Activated CD8-positive, alpha-beta memory T cell treated with anti-CD3 and anti-CD28 coated beads, Interleukin-2, amount 50 U/mL, for 1 hour (primary cell): Measurements from ENCODE around the gene ARHGEF12.

ENCODE experiments used
- DNase-seq: peaks from one replicate; pipeline ENCODE4 v3.0.0-alpha.2; 2020; ENCODE audit errors: extremely low read depth

ARHGEF12 gene

GRCh38 chr11:120388261-120388660, 52.0 kb downstream of the ARHGEF12 start:
- DNase-seq, result no peak

GRCh38 chr11:120389693-120390584, 53.7 kb downstream of the ARHGEF12 start:
- DNase-seq, result no peak

- no peak for DNase-seq
These were observed 54.3 kb downstream of the ARHGEF12 start for GRCh38 chr11:120390585-120390922.

DNA sequence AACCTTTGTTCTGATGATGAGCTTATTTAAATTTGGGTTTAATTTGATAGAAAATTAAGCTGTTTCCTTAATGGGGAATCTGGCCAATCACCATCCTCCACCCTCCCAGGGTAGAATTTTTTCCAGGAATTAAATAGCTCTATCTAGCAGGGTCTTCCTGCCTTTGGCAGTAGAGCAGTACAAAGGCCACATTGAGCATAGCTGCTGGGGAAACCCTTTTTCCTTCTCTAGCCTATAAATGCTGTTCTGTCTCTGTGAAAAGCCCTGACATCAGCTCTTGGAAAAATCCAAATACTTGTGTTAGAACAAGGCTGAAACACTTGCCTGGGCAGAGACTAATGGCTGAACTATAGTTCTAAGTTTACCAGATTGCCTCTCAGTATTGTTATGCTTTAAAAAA, 55.1 kb downstream of the ARHGEF12 start:
- DNase-seq, result no peak

- no peak for DNase-seq
These were observed 55.6 kb downstream of the ARHGEF12 start for GRCh38 chr11:120391854-120392253.

GRCh38 chr11:120392314-120392713, 56.1 kb downstream of the ARHGEF12 start:
- DNase-seq, result no peak

DNA sequence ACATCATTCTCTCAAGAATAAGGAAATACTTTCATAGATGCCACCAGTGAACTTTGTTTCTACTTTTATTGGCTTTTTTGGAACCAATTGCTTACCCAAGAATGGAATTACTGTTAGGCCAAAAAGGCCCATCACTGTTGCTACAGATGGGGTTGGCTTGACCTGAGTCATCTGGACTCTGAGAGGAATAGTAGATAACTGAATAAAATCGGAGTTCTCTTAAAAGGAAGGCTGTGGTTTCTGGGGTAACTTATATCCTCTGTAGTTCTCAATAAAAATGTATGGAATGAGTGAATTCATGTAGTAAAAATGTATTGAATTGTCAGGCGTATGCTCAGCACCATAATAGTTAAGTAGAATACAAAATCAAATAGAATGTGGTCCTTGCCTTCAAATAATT, 56.6 kb downstream of the ARHGEF12 start:
- no peak for DNase-seq

GRCh38 chr11:120394119-120394518, 57.9 kb downstream of the ARHGEF12 start:
- DNase-seq, result no peak

DNA sequence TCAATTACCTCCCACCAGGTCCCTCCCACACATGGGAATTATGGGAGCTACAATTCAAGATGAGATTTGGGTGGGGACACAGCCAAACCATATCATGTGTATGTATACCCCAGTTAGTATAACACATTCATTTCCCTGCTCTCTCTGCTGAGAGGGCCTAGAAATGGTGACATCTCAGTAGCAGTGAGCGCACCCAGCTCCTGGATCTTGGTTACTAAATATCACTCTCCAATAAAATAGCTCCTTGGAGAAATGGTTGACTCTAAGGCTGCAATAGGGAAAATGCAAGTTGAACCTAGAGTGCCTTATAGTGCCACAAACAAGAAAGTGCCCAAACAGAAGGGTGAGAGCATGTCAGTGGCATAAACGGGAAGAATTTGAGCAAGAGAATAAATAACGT, 59.6 kb downstream of the ARHGEF12 start:
- DNase-seq, result no peak

DNA sequence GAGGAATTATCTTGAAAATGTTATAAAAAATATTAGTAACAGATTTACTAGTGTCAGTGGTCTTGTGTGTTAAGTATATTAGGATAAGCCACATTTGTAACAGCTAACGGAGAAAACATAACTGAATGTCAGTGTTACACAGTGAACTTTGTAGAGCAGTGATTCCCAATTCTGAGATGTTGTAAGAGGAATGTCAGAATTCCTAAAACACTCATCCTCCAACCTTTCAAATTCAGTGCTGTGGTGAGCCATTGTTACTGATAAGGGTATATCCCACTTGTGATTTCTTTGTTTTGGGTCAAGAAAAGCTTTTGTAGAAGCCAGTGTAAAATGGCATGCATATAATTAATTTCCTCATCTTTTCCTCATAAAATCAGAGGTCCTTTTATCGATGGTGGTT, 61.9 kb downstream of the ARHGEF12 start:
- no peak for DNase-seq

- DNase-seq, result no peak
These were observed 63.1 kb downstream of the ARHGEF12 start for GRCh38 chr11:120399307-120399706.

DNA sequence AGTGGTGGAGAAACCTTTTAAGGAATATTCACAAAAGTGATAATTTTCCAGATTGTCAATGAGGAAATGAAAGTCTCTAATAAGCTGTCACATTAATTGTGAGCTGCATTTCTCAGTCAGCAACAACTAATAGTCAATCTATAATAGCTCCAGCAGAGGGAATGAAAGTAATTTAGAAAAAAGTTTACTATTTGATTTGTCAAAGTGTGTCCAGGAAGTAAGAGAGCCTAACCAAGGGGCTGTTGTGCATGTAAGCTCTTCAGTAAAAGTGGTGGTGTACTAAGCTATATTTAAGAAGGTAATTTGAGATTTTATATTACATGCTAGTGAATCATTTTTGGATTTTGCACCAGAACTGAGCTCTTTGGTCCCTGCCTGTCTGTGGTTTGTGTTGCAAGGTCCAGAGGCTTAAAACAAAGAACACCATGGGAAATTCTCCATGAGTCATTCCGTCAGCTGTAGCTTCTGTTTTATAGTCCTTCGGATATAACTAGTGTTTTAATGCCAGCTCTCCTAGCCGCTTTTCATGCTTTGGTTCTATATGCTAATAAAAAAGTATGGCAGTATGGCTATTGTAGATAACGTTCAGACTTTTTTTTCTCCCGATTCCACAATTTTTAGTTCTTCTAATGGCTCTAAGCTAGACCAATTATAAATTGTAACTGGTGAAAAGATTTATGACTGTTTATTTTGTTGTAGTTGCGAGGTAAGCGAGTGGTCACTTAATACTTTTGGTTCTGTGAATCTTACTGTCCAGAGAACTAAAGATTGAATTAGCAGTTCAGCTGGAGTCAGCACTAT, 64.6 kb downstream of the ARHGEF12 start:
- no peak for DNase-seq

DNA sequence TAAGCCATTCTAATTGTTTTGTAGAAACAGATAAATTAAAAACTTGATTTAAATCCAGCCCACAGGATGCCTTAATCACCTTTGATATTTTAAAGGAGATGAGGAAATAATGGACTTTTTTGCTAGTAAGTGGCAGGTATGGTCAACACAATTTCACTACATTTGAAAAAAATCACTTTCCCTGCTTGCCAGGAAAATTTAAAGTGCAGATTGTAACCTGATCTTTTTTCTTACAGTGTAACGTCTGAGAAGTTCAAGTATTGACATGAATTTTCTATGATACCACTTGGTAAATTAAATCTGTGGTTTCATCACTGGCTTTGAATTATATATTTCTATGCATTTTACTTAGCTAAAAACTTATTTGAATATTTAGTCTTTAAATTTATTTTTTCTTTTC, 65.3 kb downstream of the ARHGEF12 start:
- no peak for DNase-seq

DNA sequence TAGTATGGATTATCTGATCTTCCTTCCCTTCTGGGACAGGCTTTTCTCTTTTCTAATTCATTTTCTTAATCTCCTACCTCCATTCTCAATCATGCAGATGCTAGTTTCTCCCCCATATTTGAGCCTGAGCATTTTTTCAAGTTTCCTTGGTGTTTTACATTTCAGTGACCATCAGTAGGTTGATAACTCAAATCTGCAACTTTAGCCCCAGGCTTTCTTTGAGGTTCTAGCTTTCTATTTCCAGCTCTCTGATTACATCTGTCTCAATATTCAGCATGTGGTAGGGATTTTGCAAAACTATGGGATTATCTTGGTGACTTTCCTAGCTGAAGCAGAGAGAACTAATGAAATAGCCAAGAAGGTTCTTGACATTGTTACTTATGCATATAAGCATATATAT, 67.8 kb downstream of the ARHGEF12 start:
- DNase-seq, result no peak

GRCh38 chr11:120404495-120404894, 68.3 kb downstream of the ARHGEF12 start:
- DNase-seq, result no peak

- DNase-seq, result no peak
These were observed 73.4 kb downstream of the ARHGEF12 start for GRCh38 chr11:120409655-120410054.

DNA sequence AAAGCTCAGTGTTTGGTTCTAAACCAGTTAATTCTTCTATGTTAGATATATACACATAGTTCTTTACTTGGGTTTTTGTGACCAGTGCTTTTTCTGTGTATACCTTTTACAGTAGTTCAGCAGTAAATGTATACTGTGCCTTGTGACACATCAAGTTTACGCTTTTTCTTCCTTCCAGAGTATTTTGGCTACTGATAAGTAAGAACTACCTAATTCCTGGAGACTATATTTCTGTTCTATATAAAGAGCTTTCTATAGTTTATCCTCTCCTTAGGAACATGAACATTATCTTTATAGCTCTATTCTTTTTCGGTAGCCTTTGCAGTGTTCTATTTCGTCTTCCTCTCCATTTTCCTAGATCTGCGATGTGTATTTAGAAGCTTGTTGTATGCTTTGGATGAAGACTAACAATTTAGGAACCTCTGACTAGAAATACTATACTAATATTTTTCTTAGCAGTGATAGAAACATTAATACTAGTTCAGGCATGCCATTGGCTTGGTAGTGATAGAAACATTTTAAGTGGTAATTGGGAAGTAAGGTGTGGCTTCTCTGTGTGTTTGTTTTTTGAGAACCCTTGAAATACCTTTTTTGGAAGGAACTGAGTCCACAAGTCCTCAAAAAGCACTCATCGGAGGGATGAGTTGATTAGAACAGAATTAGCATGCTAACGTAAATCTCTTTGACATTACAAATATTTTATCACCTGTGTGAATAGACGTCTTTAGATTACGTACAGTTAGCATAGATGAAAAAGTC, 74.6 kb downstream of the ARHGEF12 start:
- no peak for DNase-seq

DNA sequence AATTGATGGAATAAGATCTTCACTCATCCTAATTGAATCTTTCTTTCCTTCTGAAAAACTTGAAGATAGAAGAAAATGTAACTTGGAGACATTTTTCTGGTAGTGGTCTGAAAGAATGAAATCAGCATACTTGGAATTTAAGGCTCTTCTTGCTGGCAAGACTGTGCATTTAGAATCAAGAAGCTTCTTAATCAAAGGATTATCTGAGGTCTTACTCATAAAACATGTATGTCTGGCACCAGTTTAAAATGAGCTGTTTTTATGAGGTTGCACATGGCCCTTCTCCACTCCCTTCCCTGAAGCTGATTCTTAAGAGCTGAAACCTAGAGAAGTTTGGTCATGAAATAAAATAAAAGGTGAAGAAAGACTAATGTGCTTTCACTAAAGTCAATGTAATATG, 77.3 kb downstream of the ARHGEF12 start:
- no peak for DNase-seq

DNA sequence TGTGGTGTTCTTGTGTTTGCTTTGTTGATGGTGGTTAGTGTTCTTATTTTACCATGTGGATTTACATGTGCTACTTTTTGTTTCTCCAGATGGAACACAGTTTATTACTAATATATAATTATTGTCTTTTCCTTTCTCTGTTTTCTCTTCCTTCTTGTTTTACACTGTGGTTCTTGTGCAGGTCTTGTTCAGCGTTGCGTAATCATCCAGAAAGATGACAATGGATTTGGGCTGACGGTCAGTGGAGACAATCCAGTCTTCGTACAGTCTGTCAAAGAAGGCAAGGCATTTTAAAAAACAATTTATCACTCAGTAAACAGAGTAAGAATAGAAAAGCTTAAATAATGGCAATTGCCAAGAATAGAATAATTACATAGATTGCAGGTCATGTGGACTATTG, 84.4 kb downstream of the ARHGEF12 start:
- DNase-seq, result no peak

- DNase-seq, result no peak
These were observed 88.2 kb downstream of the ARHGEF12 start for GRCh38 chr11:120424185-120424969.

DNA sequence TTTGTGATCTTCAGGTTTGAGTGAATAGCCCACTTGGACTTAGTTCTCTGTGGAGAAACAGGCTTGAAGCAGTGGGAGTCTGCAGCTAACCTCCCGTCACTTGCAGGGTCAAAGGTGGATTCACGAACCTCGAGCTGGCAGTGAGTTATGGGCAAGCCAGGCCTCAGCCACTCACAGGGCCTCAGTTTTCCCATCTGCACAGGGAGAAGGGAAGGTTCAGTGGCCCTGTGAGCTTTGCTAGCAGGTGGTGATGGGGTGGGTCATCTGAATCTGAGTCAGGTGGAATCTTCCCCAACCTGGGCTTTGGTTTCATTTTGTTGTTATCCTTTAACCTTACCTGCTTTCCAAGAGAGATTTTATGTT, 88.7 kb downstream of the ARHGEF12 start:
- DNase-seq, result no peak

GRCh38 chr11:120425527-120425926, 89.3 kb downstream of the ARHGEF12 start:
- DNase-seq, result no peak
